OCI-LY1 (cell line): ENCODE data around the gene TUBG2.

Experiments used
- H2AFZ ChIP-seq: fragments of 200-600 bp; sonication (generic), shearing (Covaris generic); 2 replicates; pipeline ENCODE4 v1.6.0; 2014; ENCODE audit warnings: antibody characterized with exemption, mild to moderate bottlenecking, low read length
- H3F3A ChIP-seq: fragments of 200-600 bp; sonication (generic), shearing (Covaris generic); 2 replicates; pipeline ENCODE4 v1.6.0; 2014; ENCODE audit warnings: mild to moderate bottlenecking, antibody characterized with exemption, low read length, moderate library complexity; ENCODE audit not compliant: insufficient read depth
- H3K27ac ChIP-seq: fragments of 200-600 bp; sonication (generic); 2 replicates; pipeline ENCODE4 v1.5.1; 2014; ENCODE audit warnings: low read length, mixed run types, mild to moderate bottlenecking, low read depth; ENCODE audit not compliant: poor library complexity, severe bottlenecking
- H3K27me3 ChIP-seq: fragments of 200-600 bp; sonication (generic); 2 replicates; pipeline ENCODE4 v1.6.0; 2014; ENCODE audit warnings: antibody characterized with exemption, mild to moderate bottlenecking, low read length, moderate library complexity; ENCODE audit not compliant: insufficient read depth
- H3K36me3 ChIP-seq: fragments of 200-600 bp; sonication (generic); 2 replicates; pipeline ENCODE4 v1.6.1; 2014; ENCODE audit warnings: mild to moderate bottlenecking, antibody characterized with exemption, low read length, moderate library complexity, mixed read lengths; ENCODE audit not compliant: insufficient read depth
- H3K4me1 ChIP-seq: fragments of 200-600 bp; sonication (generic); 2 replicates; pipeline ENCODE4 v1.5.1; 2014; ENCODE audit warnings: mild to moderate bottlenecking, low read length, moderate library complexity; ENCODE audit not compliant: insufficient read depth, severe bottlenecking
- H3K4me2 ChIP-seq: fragments of 200-600 bp; sonication (generic), shearing (Covaris generic); 2 replicates; pipeline ENCODE4 v1.6.1; 2014; ENCODE audit warnings: low read length
- H3K4me3 ChIP-seq: fragments of 200-600 bp; sonication (generic); 2 replicates; pipeline ENCODE4 v1.5.1; 2014; ENCODE audit warnings: low read length, low read depth, mild to moderate bottlenecking, mixed read lengths; ENCODE audit not compliant: poor library complexity, severe bottlenecking
- H3K79me2 ChIP-seq: fragments of 200-600 bp; shearing (Covaris generic); 2 replicates; pipeline ENCODE4 v1.6.1; 2016; ENCODE audit warnings: mixed run types, low read length, mixed read lengths; ENCODE audit not compliant: insufficient read depth
- H3K9ac ChIP-seq: fragments of 200-600 bp; sonication (generic), shearing (Covaris generic); 2 replicates; pipeline ENCODE4 v1.6.1; 2014; ENCODE audit warnings: mild to moderate bottlenecking, low read length, mixed read lengths
- H3K9me2 ChIP-seq: fragments of 200-600 bp; sonication (generic), shearing (Covaris generic); 2 replicates; pipeline ENCODE4 v1.6.1; 2014; ENCODE audit warnings: low read depth, mild to moderate bottlenecking, low read length, mixed read lengths
- H3K9me3 ChIP-seq: fragments of 200-600 bp; shearing (Covaris generic); 2 replicates; pipeline ENCODE4 v1.6.1; 2014; ENCODE audit warnings: low read length, mixed read lengths
- H4K20me1 ChIP-seq: fragments of 200-600 bp; sonication (generic), shearing (Covaris generic); 2 replicates; pipeline ENCODE4 v1.6.0; 2016; ENCODE audit warnings: mild to moderate bottlenecking, low read length; ENCODE audit not compliant: insufficient read depth
- CTCF ChIP-seq: fragments of 200-600 bp; sonication (generic), shearing (Covaris generic); IDR thresholded peaks from 2 replicates; pipeline ENCODE4 v1.5.1; 2017; ENCODE audit warnings: mild to moderate bottlenecking, antibody characterized with exemption, low read length, moderate library complexity, mixed read lengths
- EZH2 ChIP-seq: fragments of 200-600 bp; sonication (generic), shearing (Covaris generic); IDR thresholded peaks from 2 replicates; pipeline ENCODE4 v1.8.0; 2017; ENCODE audit warnings: borderline replicate concordance, mixed run types, mild to moderate bottlenecking, antibody characterized with exemption, low read length, moderate library complexity, mixed read lengths

The TUBG2 gene

DNA sequence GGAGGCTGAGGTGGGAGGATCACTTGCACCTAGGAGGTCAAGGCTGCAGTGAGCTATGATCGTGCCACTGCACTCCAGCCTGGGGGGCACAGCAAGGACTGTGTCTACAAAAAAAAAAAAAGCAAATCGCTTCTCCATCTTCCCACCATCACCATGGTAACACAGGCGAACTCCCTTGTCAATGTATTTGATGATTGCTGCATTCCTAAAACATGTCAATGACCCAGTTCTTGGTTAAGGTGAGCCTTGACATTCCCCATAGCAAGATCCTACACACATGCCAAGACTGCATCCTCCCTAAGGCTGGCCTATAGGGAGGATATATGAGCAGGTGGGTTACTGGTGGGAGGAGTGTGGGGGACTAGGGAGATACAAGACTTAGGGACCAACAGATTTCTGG lies 35.4 kb downstream of the TUBG2 start:
- TF ChIP-seq CTCF (no peak), EZH2 (no peak)
- Histone ChIP-seq H3K79me2 (no peaks in the 10 kb centered on the region), H3K4me1 (no peaks in the 10 kb centered on the region), H3K36me3 (no peaks in the 10 kb centered on the region), H3K9ac (no peak overlapping the region), H3K27ac (no peak overlapping the region), H3K4me2 (no peak overlapping the region), H3K27me3 (no peaks in the 10 kb centered on the region), H4K20me1 (no peaks in the 10 kb centered on the region), H3K9me2 (no peaks in the 10 kb centered on the region), H3K4me3 (no peak overlapping the region), H3K9me3 (no peaks in the 10 kb centered on the region), H2AFZ (no peak overlapping the region), H3F3A (no peaks in the 10 kb centered on the region)

DNA sequence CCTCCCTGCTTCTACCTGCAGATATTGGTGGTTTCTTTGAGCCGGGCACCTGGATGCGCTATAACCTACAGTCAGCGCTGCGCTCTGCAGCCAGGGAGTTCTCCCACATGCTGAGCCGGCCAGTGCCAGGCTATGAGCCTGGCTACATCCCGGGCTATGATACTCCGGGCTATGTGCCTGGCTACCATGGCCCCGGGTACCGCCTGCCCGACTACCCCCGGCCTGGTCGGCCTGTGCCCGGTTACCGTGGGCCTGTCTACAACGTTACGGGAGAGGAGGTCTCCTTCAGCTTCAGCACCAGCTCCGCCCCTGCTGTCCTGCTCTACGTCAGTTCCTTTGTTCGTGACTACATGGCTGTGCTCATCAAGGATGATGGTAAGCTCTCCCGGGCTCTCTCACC lies 36.4 kb downstream of the TUBG2 start:
- no peak for TF ChIP-seq CTCF

DNA sequence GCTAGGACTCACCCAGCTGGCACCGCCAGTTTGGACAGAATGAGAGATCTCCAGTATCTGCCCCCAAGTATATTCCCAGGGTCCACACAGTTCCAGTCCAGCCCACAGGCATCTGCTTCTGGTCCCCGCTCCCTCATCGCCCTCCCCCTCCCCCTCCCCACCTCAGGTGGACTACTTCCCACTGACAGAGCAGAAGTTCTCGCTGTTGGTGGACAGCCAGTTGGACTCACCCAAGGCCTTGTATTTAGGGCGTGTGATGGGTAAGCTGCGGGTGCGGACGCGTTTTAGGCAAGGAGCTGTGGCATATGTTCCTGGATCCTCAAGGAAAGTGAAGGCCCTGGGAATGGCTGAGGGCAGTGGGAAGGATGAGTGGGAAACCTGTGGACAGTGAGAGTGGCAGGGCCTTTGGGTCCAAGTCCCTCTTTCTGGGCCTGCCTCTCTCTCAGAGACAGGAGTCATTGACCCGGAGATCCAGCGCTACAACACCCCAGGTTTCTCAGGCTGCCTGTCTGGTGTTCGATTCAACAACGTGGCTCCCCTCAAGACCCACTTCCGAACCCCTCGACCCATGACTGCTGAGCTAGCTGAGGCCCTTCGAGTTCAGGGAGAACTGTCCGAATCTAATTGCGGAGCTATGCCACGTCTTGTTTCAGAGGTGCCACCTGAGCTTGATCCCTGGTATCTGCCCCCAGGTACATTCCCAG lies 38.2 kb downstream of the TUBG2 start:
- H3K79me2 ChIP-seq = no peaks in the 10 kb centered on the region
- H3K4me3 ChIP-seq = no peak overlapping the region
- TF ChIP-seq EZH2 (no peak), CTCF (no peak)
- H3K36me3 ChIP-seq = peaks cover 23% of the 10 kb centered on the region
- H3K27ac ChIP-seq = no peak overlapping the region
- H3K27me3 ChIP-seq = no peaks in the 10 kb centered on the region
- no peak overlapping the region for H3K9ac ChIP-seq
- no peak overlapping the region for H3K4me2 ChIP-seq
- no peaks in the 10 kb centered on the region for H3K9me2 ChIP-seq
- no peaks in the 10 kb centered on the region for H4K20me1 ChIP-seq
- H3K4me1 ChIP-seq = no peaks in the 10 kb centered on the region
- no peaks in the 10 kb centered on the region for H3F3A ChIP-seq
- H2AFZ ChIP-seq = no peak overlapping the region
- H3K9me3 ChIP-seq = no peaks in the 10 kb centered on the region

More for the DNA sequence above, 36.4 kb downstream of the TUBG2 start:
- no peak overlapping the region for H3K4me3 ChIP-seq
- no peaks in the 10 kb centered on the region for H3K4me1 ChIP-seq
- no peaks in the 10 kb centered on the region for H3K9me3 ChIP-seq
- H3K4me2 ChIP-seq = no peak overlapping the region
- H3K9me2 ChIP-seq = no peaks in the 10 kb centered on the region
- H3K27ac ChIP-seq = no peak overlapping the region
- H3K27me3 ChIP-seq = no peaks in the 10 kb centered on the region
- H3K79me2 ChIP-seq = no peaks in the 10 kb centered on the region
- H3K36me3 ChIP-seq = peaks cover 5% of the 10 kb centered on the region; the same call in 1 of the 2 replicates
- H4K20me1 ChIP-seq = no peaks in the 10 kb centered on the region
- no peak overlapping the region for H2AFZ ChIP-seq
- no peak overlapping the region for H3K9ac ChIP-seq
- no peaks in the 10 kb centered on the region for H3F3A ChIP-seq
